Cardiac muscle cell (in vitro differentiated cells and primary cell): Measurements from ENCODE around the gene TMEM233. TPM values are rescaled to one million over a fixed set of nuclear protein-coding genes. Genes with fewer than 3 reads are reported as not detected.
A peak's percentile ranks its signal among the peaks of the same experiment; 100 is the strongest.
"Not testable (repeated sequence)": the region's sequence is repeated elsewhere in the genome, so short reads cannot be mapped to it uniquely, and the experiment has no call there.

ENCODE experiments used
- DNase-seq, 2 donors: peaks; one replicate each; pipeline versions ENCODE4 v3.0.0 to v3.0.0-alpha.2; 2010 to 2017; ENCODE audit warnings: low read depth in 1 of 2, low spot score in 1 of 2
- H3K27ac ChIP-seq: fragments of 200-600 bp; sonication (generic); 2 replicates; pipeline ENCODE4 v1.5.1; 2016
- H3K27me3 ChIP-seq: fragments of 200-600 bp; sonication (generic); 2 replicates; pipeline ENCODE4 v1.6.0; 2016; ENCODE audit warnings: control low read depth
- H3K36me3 ChIP-seq: fragments of 200-600 bp; sonication (generic); 2 replicates; pipeline ENCODE4 v1.5.1; 2016; ENCODE audit warnings: control low read depth
- H3K4me1 ChIP-seq: fragments of 200-600 bp; sonication (generic); 2 replicates; pipeline ENCODE4 v1.8.1; 2017; ENCODE audit warnings: low read depth, mild to moderate bottlenecking, mixed run types
- H3K4me3 ChIP-seq: fragments of 200-600 bp; sonication (generic); 2 replicates; pipeline ENCODE4 v1.5.1; 2016; ENCODE audit warnings: mild to moderate bottlenecking
- H3K9me3 ChIP-seq: fragments of 200-600 bp; sonication (generic); 2 replicates; pipeline ENCODE4 v1.5.1; 2017; ENCODE audit warnings: low read depth, mild to moderate bottlenecking, control low read depth
- polyA plus RNA-seq: library from polyadenylated mRNA; unstranded; fragments of >200 nt; fragmentation: Nextera tagmentation; extraction: Ambion mirVana; gene quantifications from 2 replicates; pipeline ENCODE4 v1.2.1, GENCODE V29; 2016
- total RNA-seq: library from RNA; depleted of rRNA; stranded (reverse); fragments of >200 nt; gene quantifications from 2 replicates; pipeline ENCODE4 v1.2.3, GENCODE V29; 2016
- TF ChIP-seq, protein P1 (sequence below): IDR thresholded peaks from 2 replicates; pipeline ENCODE4 v1.5.1; 2012; ENCODE audit warnings: low read depth, mild to moderate bottlenecking, low read length

The TMEM233 gene
- total and polyA plus RNA-seq, 2 experiments from 2014 or later = 0.06 TPM; not detected in 1

DNA sequence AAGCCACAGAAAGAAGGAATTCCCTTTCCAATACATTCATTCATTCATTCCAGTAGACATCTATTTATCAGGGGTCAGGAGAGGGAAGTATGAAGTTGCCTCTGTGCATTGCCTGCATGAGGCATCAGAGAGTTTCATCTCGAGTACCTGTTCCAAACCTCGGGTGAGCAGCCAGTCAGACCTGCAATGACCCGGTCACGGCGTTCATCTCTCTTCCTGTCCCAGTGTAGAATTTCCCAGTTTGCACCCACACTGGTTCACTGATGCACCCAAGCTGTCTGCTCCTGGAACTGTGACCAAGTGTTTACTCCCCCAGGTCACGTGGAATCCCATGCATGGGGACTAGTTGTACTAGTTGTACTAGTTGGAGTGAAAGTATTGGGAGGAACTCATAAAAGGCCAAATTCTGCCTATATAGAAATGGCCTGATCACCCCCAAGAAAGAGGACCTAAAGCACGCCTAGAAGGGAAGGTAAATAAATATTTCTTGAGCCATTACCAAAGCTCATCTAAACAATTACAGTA is 52.0 kb downstream of the TMEM233 start:
- no peaks in the 10 kb centered on the region for H3K36me3 ChIP-seq
- no peak overlapping the region for H3K27ac ChIP-seq
- H3K4me3 ChIP-seq = no peak overlapping the region
- no peaks in the 10 kb centered on the region for H3K4me1 ChIP-seq
- TF ChIP-seq, protein P1, sequence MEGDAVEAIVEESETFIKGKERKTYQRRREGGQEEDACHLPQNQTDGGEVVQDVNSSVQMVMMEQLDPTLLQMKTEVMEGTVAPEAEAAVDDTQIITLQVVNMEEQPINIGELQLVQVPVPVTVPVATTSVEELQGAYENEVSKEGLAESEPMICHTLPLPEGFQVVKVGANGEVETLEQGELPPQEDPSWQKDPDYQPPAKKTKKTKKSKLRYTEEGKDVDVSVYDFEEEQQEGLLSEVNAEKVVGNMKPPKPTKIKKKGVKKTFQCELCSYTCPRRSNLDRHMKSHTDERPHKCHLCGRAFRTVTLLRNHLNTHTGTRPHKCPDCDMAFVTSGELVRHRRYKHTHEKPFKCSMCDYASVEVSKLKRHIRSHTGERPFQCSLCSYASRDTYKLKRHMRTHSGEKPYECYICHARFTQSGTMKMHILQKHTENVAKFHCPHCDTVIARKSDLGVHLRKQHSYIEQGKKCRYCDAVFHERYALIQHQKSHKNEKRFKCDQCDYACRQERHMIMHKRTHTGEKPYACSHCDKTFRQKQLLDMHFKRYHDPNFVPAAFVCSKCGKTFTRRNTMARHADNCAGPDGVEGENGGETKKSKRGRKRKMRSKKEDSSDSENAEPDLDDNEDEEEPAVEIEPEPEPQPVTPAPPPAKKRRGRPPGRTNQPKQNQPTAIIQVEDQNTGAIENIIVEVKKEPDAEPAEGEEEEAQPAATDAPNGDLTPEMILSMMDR = no peak
- no peak for DNase-seq
- no peaks in the 10 kb centered on the region for H3K9me3 ChIP-seq
- no peaks in the 10 kb centered on the region for H3K27me3 ChIP-seq

DNA sequence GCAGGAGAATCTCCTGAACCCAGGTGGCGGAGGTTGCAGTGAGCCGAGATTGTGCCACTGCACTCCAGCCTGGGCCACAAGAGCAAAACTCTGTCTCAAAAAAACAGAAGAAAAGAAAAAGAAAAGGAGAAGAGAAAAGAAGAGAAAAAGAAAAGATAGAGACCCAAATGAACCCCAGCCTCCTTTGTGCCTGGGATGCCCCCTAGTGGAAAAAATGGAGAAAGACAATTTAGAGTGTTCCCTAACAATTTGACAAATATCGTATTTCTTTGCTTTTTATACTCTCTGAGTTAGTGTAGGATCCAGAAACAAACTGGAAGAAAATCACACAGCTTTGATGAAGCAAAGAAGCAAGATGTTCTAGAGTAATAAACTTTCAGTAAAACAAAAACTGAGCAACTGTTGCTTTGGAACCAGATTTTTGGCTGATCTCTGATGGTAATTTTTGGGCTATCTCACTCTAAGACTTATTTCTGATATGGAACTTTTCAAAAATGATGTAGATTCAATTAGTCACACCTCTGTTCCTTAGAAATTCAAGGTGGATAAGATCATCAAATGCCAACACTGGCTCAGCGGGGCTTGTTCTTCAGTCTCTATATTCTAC is 55.7 kb downstream of the TMEM233 start:
- peak; percentile 2 to 26 for DNase-seq
- Histone ChIP-seq H3K9me3 (no peaks in the 10 kb centered on the region), H3K4me3 (no peak overlapping the region), H3K4me1 (no peaks in the 10 kb centered on the region), H3K27me3 (no peaks in the 10 kb centered on the region), H3K36me3 (no peaks in the 10 kb centered on the region), H3K27ac (no peak overlapping the region)
- TF ChIP-seq, protein P1 = peak; percentile 71

DNA sequence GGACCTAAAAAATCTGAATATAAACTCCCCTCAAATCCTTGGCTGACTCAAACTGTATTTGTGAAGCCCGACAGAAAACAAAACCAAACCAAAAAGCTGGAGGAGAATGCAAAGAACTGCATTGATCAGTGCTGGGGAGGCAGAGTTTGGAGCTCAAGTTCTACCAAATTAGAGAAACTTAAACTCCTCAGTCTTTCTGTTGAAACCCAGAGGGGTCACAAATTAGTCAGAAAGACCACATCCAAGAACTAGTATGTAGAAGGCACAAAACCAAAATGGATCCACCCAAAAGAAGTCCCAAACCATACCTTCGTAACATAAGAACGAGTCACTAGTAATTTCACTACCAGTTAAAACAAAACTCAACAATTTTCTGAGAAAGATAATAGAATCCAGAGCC is 59.1 kb downstream of the TMEM233 start:
- Histone ChIP-seq H3K27me3 (no peaks in the 10 kb centered on the region), H3K36me3 (no peaks in the 10 kb centered on the region), H3K9me3 (no peaks in the 10 kb centered on the region), H3K27ac (no peak overlapping the region), H3K4me1 (no peaks in the 10 kb centered on the region), H3K4me3 (no peak overlapping the region)
- TF ChIP-seq, protein P1 = no peak
- no peak for DNase-seq

DNA sequence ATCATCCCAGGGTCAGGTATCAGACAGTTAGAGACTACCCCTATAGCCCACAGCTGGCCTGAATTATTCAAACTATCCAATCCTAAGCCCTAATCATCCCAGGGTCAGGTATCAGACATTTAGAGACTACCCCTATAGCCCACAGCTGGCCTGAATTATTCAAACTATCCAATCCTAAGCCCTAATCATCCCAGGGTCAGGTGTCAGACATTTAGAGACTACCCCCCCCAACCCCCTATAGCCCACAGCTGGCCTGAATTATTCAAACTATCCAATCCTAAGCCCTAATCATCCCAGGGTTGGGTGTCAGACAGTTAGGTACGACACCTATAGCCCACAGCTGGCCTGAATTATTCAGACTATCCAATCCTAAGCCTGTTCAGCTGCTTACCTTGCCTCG is 63.4 kb downstream of the TMEM233 start:
- H3K4me3 ChIP-seq, H3K36me3 ChIP-seq, H3K27me3 ChIP-seq, H3K4me1 ChIP-seq, H3K9me3 ChIP-seq, H3K27ac ChIP-seq, DNase-seq: not testable (repeated sequence)

DNA sequence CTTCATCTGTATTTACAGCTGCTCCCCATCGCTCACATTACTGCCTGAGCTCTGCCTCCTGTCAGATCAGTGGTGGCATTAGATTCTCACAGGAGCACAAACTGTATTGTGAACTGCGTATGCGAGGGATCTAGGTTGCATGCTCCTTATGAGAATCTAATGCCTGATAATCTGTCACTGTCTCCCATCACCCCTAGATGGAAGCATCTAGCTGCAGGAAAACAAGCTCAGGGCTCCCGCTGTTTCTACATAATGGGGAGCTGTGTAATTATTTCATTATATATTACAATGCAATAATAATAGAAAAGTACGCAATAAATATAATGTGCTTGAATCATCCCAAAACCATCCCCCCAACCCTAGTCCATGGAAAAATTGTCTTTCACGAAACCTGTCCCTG is 64.6 kb downstream of the TMEM233 start:
- not testable (repeated sequence) for H3K36me3 ChIP-seq, H3K4me3 ChIP-seq, DNase-seq, H3K27ac ChIP-seq, H3K9me3 ChIP-seq, H3K4me1 ChIP-seq
- H3K27me3 ChIP-seq = peaks cover 11% of the 10 kb centered on the region

DNA sequence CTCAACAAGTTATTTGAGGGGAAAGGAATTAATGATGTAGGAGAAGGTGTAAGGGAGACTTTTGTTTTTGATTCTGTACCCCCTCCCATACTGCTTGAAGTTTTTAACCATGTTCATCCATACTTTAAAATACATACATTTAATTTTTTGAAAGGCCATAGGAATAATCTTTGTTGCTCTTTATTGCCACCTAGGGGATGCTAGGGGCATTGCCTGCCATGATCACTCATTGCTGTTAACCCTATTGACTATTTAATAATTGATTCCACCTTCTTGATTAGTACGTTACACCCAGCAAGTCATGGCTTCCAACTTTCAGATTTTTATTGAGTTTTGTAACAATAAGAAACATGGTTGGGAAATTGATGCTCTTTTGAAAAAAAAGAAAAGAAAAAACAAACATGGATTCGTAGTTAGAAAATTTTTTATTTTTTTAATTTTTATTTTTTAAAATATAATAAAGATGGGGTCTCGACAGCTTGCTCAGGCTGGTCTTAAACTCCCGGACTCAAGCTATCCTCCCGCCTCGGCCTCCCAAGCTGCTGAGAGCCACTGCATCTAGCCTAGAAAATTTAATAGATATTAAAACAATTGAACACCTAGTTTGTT is 65.8 kb downstream of the TMEM233 start:
- Histone ChIP-seq H3K27me3 (peaks cover 11% of the 10 kb centered on the region), H3K4me3 (no peak overlapping the region), H3K27ac (no peak overlapping the region), H3K36me3 (no peaks in the 10 kb centered on the region), H3K4me1 (no peaks in the 10 kb centered on the region), H3K9me3 (no peaks in the 10 kb centered on the region)
- TF ChIP-seq, protein P1 = peak; percentile 94
- DNase-seq = peak; percentile 33 to 49
